ENCODE data around the gene TRIOBP. TPM values are rescaled to one million over a fixed set of nuclear protein-coding genes. Genes with fewer than 3 reads are reported as not detected.

TRIOBP gene
- total and polyA plus RNA-seq, 2 of the 13 experiments (the other 11 are each of a cell fraction or from before 2014, with no cell fraction given): 6.1 to 15.4 TPM

GRCh38 chr22:37741312-37741795, 44.5 kb downstream of the TRIOBP start (continued):
- TF ChIP-seq ZFP91 (CRISPR knock-in tag; IDR thresholded peaks at IDR 0.05; ENCODE audit: borderline replicate concordance) (peak; percentile 56; the same call in 1 of the 2 replicates), ZMYM4 (CRISPR knock-in tag; IDR thresholded peaks at IDR 0.05) (peak; percentile 18; the same call in 1 of the 2 replicates), ETV6 (CRISPR knock-in tag; conservative IDR thresholded peaks at IDR 0.05) (no peak), ARID5B (CRISPR knock-in tag; IDR thresholded peaks at IDR 0.05) (peak; percentile 47; the same call in 1 of the 2 replicates), THAP11 (CRISPR knock-in tag; IDR thresholded peaks at IDR 0.05) (peak; percentile 56), ZBTB25 (CRISPR knock-in tag; IDR thresholded peaks at IDR 0.05) (peak; percentile 43; the same call in 1 of the 2 replicates), SSRP1 (CRISPR knock-in tag; IDR thresholded peaks at IDR 0.05) (no peak), MAX (IDR thresholded peaks at IDR 0.05) (peak; percentile 22; the same call in 1 of the 2 replicates), PATZ1 (CRISPR knock-in tag; IDR thresholded peaks at IDR 0.05) (0 out of 2 replicates have a peak, but pooled peaks have one; percentile 16), ZFP1 (CRISPR knock-in tag; IDR thresholded peaks at IDR 0.05) (0 out of 2 replicates have a peak, but pooled peaks have one; percentile 46), ZNF350 (CRISPR knock-in tag; IDR thresholded peaks at IDR 0.05; ENCODE audit: borderline replicate concordance, low read depth) (peak; percentile 64), NFYC (CRISPR knock-in tag; IDR thresholded peaks at IDR 0.05) (peak; percentile 8; the same call in 1 of the 2 replicates), ZNF615 (CRISPR knock-in tag; IDR thresholded peaks at IDR 0.05; ENCODE audit: borderline replicate concordance) (no peak), ARID4A (CRISPR knock-in tag; IDR thresholded peaks at IDR 0.05; ENCODE audit: borderline replicate concordance) (peak; percentile 21; the same call in 1 of the 2 replicates), DPF2 (CRISPR knock-in tag; IDR thresholded peaks at IDR 0.05; ENCODE audit: borderline replicate concordance, low read depth) (no peak)
